PFSK-1 (cell line): Measurements from ENCODE around the gene SMIM43.

Experiments
- FOXP2 ChIP-seq: optimal IDR thresholded peaks from 2 replicates; pipeline ENCODE3; 2011; ENCODE audit warnings: borderline replicate concordance, control low read depth, inconsistent platforms; ENCODE audit not compliant: insufficient read depth; ENCODE audit errors: extremely low read length, extremely low read depth
- POLR2AphosphoS5 ChIP-seq: IDR thresholded peaks from 2 replicates; pipeline ENCODE4 v1.6.1; 2012; ENCODE audit warnings: low read depth, mild to moderate bottlenecking, control low read depth, low read length, moderate library complexity
- REST ChIP-seq, 2 experiments: IDR thresholded peaks; 2 replicates each; pipeline versions ENCODE4 v1.6.1 to v1.8.0; 2011 to 2012; ENCODE audit warnings: low read depth in 2 of 2, low read length in 2 of 2, control low read depth in 1 of 2, inconsistent platforms in 1 of 2, mild to moderate bottlenecking in 1 of 2, moderate library complexity in 1 of 2; ENCODE audit not compliant: insufficient read depth in 1 of 2
- SIN3A ChIP-seq: IDR thresholded peaks from 2 replicates; pipeline ENCODE4 v1.6.1; 2012; ENCODE audit warnings: mild to moderate bottlenecking, low read length, moderate library complexity, borderline replicate concordance; ENCODE audit not compliant: insufficient read depth
- TAF1 ChIP-seq: IDR thresholded peaks from 2 replicates; pipeline ENCODE4 v1.6.1; 2012; ENCODE audit warnings: low read length, control low read depth, borderline replicate concordance; ENCODE audit not compliant: insufficient read depth

Gene SMIM43

GRCh38 chr4:121728066-121728465 lies 36.9 kb downstream of the SMIM43 start:
- TF ChIP-seq TAF1 (no peak), REST (IDR thresholded peaks at IDR 0.05; ENCODE audit: insufficient read depth in 1 of 2, low read depth in 2 of 2, low read length in 2 of 2) (no peak), FOXP2 (no peak), POLR2AphosphoS5 (no peak), SIN3A (no peak)

- TF ChIP-seq REST (IDR thresholded peaks at IDR 0.05; ENCODE audit: insufficient read depth in 1 of 2, low read depth in 2 of 2, low read length in 2 of 2), result no peak
- no peak for TF ChIP-seq TAF1
- no peak for TF ChIP-seq SIN3A
- no peak for TF ChIP-seq POLR2AphosphoS5
- no peak for TF ChIP-seq FOXP2
These were observed 38.2 kb downstream of the SMIM43 start for GRCh38 chr4:121726642-121727268.

- TF ChIP-seq FOXP2, result no peak
- TF ChIP-seq REST (IDR thresholded peaks at IDR 0.05; ENCODE audit: insufficient read depth in 1 of 2, low read depth in 2 of 2, low read length in 2 of 2), result no peak
- no peak for TF ChIP-seq SIN3A
- no peak for TF ChIP-seq POLR2AphosphoS5
- TF ChIP-seq TAF1, result no peak
These were observed 40.3 kb downstream of the SMIM43 start for GRCh38 chr4:121724671-121725070.

GRCh38 chr4:121721700-121722099 lies 43.3 kb downstream of the SMIM43 start:
- TF ChIP-seq SIN3A, result no peak
- no peak for TF ChIP-seq TAF1
- no peak for TF ChIP-seq FOXP2
- no peak for TF ChIP-seq REST (IDR thresholded peaks at IDR 0.05; ENCODE audit: insufficient read depth in 1 of 2, low read depth in 2 of 2, low read length in 2 of 2)
- TF ChIP-seq POLR2AphosphoS5, result no peak
